ENCODE measurements around the gene TSPAN9. TPM values are rescaled to one million over a fixed set of nuclear protein-coding genes. Genes with fewer than 3 reads are reported as not detected.
A peak's percentile ranks its signal among the peaks of the same experiment; 100 is the strongest.

The TSPAN9 gene
- total RNA-seq, 1 experiment from 2014 or later, result 13.2 TPM

GRCh38 chr12:3233797-3234196, 156.6 kb downstream of the TSPAN9 start (continued):
- no peak for TF ChIP-seq TCF7L2 (IDR thresholded peaks at IDR 0.05; ENCODE audit: borderline replicate concordance, extremely low read depth, insufficient read depth, insufficient read length)
- no peak for TF ChIP-seq ELF1 (IDR thresholded peaks at IDR 0.05; ENCODE audit: borderline replicate concordance, low read depth)
- no peak for TF ChIP-seq JUND (IDR thresholded peaks at IDR 0.05)
- no peak for TF ChIP-seq EZH2phosphoT487 (IDR thresholded peaks at IDR 0.05; ENCODE audit: borderline replicate concordance)
- no peak for TF ChIP-seq SRF (IDR thresholded peaks at IDR 0.05; ENCODE audit: low read depth)

- H2AFZ ChIP-seq (ENCODE audit: low read depth, low read length, poor library complexity, severe bottlenecking), result peak overlapping the region; percentile 9
- no peaks in the 10 kb centered on the region for H3K27me3 ChIP-seq (ENCODE audit: insufficient read depth, low read length)
- intact Hi-C loops (cut with micrococcal nuclease), result no loop called here
- H3K9me2 ChIP-seq (ENCODE audit: insufficient read depth), result no peaks in the 10 kb centered on the region
- peak overlapping the region; percentile 19 to 23 for H3K4me3 ChIP-seq (replicated peaks in 1 of 2; ENCODE audit: low read depth in 1 of 2, low read length in 2 of 2)
- H4K20me1 ChIP-seq (ENCODE audit: insufficient read depth), result no peaks in the 10 kb centered on the region
- ATAC-seq (peak; percentile 98), DNase-seq (ENCODE audit: low read depth, low spot score) (peak; percentile 42)
- ChIA-PET RAD21 (ENCODE audit: low non-redundant PET in 1 of 2, low total read pairs in 2 of 2, uncharacterized antibody in 2 of 2, unreplicated experiment in 2 of 2) (no interaction called here), CTCF (no interaction called here), POLR2A (no interaction called here)
- no peaks in the 10 kb centered on the region for H3K79me2 ChIP-seq (ENCODE audit: insufficient read depth, low read length)
- no TSS peak for BruUV-seq (replicated peaks)
- TF ChIP-seq CEBPB (IDR thresholded peaks at IDR 0.05; ENCODE audit: low read depth) (no peak), EGR1 (IDR thresholded peaks at IDR 0.05; ENCODE audit: low read depth) (no peak), JUND (IDR thresholded peaks at IDR 0.05) (peak; percentile 78), SIN3A (IDR thresholded peaks at IDR 0.05; ENCODE audit: low read depth) (no peak), ELF1 (IDR thresholded peaks at IDR 0.05; ENCODE audit: borderline replicate concordance, low read depth) (no peak), MAX (IDR thresholded peaks at IDR 0.05) (0 out of 2 replicates have a peak, but pooled peaks have one; percentile 37), POLR2AphosphoS5 (IDR thresholded peaks at IDR 0.05; ENCODE audit: low read depth, low read length) (no peak), TCF7L2 (IDR thresholded peaks at IDR 0.05; ENCODE audit: borderline replicate concordance, extremely low read depth, insufficient read depth, insufficient read length) (no peak), ZBTB33 (IDR thresholded peaks at IDR 0.05; ENCODE audit: extremely low read depth, insufficient replicate concordance, low read length) (no peak), EZH2phosphoT487 (IDR thresholded peaks at IDR 0.05; ENCODE audit: borderline replicate concordance) (no peak), EZH2 (IDR thresholded peaks at IDR 0.05) (no peak), ZNF274 (IDR thresholded peaks at IDR 0.05; ENCODE audit: low read depth, low read length) (no peak), FOSL1 (IDR thresholded peaks at IDR 0.05; ENCODE audit: low read depth) (peak; percentile 52; the same call in 1 of the 2 replicates), ATF3 (IDR thresholded peaks at IDR 0.05) (no peak), CTCF (IDR thresholded peaks at IDR 0.05 in 2 of 3, conservative IDR thresholded peaks at IDR 0.05 in 1 of 3; ENCODE audit: borderline replicate concordance in 1 of 3, insufficient read depth in 1 of 3, low read depth in 2 of 3, low read length in 2 of 3) (no peak), POLR2A (IDR thresholded peaks at IDR 0.05; ENCODE audit: borderline replicate concordance, extremely low read depth, insufficient read depth, insufficient read length) (no peak), SP1 (IDR thresholded peaks at IDR 0.05; ENCODE audit: low read depth) (no peak)
- H3K4me2 ChIP-seq (ENCODE audit: low read length), result peak overlapping the region; percentile 84
- H3K4me1 ChIP-seq (ENCODE audit: control insufficient read depth in 1 of 2, insufficient read depth in 2 of 2, low read length in 2 of 2), result peaks cover 17 to 27% of the 10 kb centered on the region in 2 experiments
- peak overlapping the region; percentile 16; the same call in 1 of the 2 replicates for H3K27ac ChIP-seq (ENCODE audit: low read depth, low read length)
- no peaks in the 10 kb centered on the region for H3K36me3 ChIP-seq (ENCODE audit: control insufficient read depth in 1 of 2, insufficient read depth in 2 of 2, low read length in 2 of 2)
- H3K9me3 ChIP-seq (ENCODE audit: control insufficient read depth in 1 of 2, insufficient read depth in 1 of 2, low read depth in 1 of 2, low read length in 2 of 2), result no peaks in the 10 kb centered on the region
- peak overlapping the region; percentile 37 for H3K9ac ChIP-seq (ENCODE audit: low read length)
Observed at GRCh38 chr12:3236345-3237187, 159.4 kb downstream of the TSPAN9 start.

Data from HCT116 (cell line).